ENCODE data around the gene GSTO1. TPM values are rescaled to one million over a fixed set of nuclear protein-coding genes. Genes with fewer than 3 reads are reported as not detected.

Gene GSTO1
- 219 and 274 TPM in 2 replicates for total RNA-seq

DNA sequence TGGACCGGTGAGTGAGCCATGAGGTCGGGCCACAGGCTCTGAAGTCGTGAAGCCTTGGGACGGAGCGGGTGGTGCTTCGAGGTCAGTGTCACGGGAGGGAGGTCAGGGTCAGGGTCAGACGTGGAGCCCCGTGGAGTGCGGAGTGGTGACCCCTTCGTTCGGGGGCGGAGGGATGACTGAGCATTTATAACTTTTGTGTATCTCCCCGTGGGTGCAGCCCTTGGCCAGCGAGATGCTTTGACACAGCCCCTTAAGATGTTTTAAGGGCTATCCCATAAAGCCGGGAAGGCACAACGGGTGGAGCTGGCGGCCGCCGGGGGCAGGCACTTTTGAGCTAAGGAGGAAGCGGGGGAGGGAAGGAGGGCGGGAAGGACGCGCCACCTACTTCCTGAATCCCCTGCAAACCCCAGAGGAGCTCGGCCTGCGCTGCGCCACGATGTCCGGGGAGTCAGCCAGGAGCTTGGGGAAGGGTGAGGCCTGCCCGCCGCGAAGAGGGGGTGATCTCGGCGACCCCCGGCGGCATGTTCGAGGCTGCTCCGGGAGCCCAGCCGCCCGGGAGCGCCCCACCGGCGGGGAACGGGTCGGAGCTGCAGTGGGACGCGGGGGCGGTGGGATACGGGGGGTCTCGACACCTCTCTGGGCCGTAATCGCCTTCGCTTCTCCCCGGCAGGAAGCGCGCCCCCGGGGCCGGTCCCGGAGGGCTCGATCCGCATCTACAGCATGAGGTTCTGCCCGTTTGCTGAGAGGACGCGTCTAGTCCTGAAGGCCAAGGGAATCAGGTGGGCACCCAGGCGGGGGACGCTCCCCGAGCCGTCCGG is at the start of gene GSTO1:
TSS of gene GSTO1 (plus strand) at position 400 of the 818 bp plus-strand sequence. CDS start at position 437, 37 bp downstream.

DNA sequence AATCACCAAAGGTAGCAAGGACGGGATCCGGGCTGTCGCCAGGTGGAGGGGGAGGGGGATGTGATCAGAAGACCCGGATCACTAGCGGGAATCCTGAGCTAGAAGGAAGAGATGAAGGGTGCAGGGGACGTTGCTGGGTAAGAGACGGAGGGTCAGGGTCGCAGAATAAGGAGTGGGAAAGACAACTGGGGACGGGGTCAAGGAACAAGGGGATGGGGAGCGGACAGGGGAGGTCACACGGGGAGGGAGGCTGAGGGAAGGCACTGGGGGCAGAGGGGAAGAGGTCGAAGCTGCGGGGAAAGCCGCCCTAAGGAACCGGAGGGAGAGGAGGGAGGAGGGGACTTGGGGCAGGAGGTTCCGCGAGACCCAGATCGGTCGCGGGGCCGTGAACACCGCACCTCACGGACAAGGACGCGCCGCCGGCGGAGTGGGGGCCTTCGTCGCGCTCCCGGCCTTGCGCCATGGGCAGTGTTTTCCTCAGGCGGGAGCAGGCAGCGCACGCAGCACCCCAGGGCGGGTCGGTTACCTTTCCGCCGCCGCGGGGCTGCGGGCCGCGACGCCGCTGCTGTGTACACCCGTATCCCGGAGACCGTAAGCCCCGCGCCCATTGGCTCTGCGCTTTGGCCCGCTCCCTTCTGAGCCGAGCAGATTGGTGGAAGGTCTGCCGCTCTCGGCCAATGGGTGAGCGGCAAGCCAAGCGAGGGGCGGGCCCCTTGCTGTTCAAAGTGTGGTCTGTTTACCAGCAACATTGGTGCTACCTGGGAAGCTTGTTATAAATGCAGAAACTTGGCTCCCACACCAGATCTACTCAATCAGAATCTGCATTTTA is 22.7 kb upstream of the GSTO1 start, which contains the start of gene CFAP43:
TSS of gene CFAP43 (minus strand) at position 581 of the 829 bp plus-strand sequence. CDS start at position 463, 118 bp downstream.

DNA sequence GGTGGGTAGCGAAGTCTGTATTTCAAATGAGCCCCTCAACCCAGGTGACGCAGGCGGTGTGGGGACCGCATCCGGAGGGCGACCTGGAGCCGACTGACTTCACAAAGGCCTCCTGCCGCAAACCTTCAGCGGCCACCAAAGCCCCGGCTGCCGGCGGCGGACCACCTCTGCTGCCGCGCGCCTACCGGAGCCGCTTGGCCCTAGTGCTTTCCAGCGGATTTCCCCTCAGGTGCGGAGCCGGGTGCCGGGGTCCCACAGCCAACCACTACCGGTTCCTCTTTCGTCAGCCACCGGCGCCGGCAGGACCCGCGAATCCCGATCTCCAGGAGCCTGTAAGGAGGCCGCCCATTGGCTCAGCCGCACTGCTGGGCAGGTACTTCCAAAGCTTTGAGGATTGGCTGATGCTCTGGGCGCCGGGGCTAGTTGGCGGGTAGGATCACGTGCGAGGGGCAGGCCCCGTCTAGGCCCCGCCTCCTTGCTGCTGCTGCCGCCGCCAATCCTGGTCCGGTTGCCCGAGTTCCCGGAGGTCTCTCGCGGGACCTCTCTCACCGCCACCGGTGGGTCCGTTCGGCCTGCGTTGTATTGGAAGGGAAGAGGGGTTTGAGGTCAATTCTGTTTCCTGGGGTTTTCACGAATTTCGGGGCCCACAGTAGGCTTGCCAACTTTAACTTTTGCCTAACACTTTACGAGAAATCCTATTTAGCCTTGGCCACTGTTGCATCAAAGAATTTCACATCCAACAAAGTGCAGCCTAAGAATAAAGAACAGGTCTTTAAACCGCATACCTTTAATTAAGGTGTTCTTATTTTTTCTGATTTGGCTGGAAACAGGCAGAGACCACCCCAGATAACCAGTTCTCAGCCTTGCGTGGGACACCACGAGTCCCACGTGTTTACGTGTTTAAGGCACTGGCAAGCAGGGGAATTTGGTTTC is 14.3 kb downstream of the GSTO1 start, which contains the start of gene GSTO2:
TSS of gene GSTO2 (plus strand) at position 472 of the 933 bp plus-strand sequence. CDS start 5,732 bp downstream, outside the sequence.

Small RNA genes lying within 50 kb of the gene (small RNA-seq; reads per million reads assigned to genes)
- gene MIR4482 (0.08 reads per million), gene MIR609 (not detected)

Other genes starting within 250 kb of the GSTO1 start
- 1.5 and 2.3 TPM in 2 replicates for gene COL17A1, start 169.0 kb upstream of the GSTO1 start, total RNA-seq
- 12.2 and 12.7 TPM in 2 replicates for gene SFR1, start 132.7 kb upstream of the GSTO1 start, total RNA-seq
- 0.10 TPM in 1 of 2 replicates, not detected in the other for gene CFAP43, start 22.5 kb upstream of the GSTO1 start, total RNA-seq
- gene GSTO2, start 14.3 kb downstream of the GSTO1 start, total RNA-seq = 0.33 and 0.57 TPM in 2 replicates
- gene ITPRIP, start 83.6 kb downstream of the GSTO1 start, total RNA-seq = 21.3 and 28.7 TPM in 2 replicates
- gene CFAP58, start 98.9 kb downstream of the GSTO1 start, total RNA-seq = 0.33 and 0.76 TPM in 2 replicates

Data from vein endothelial cell (primary cell).